Neural progenitor cell (in vitro differentiated cells): Measurements from ENCODE around the gene NXN.

Experiments used
- EZH2 ChIP-seq: fragments of 200-600 bp; sonication (generic); IDR thresholded peaks from 2 replicates; pipeline ENCODE4 v1.6.1; 2017; ENCODE audit warnings: antibody characterized with exemption, mild to moderate bottlenecking, moderate library complexity
- TF ChIP-seq, protein P1 (sequence below): fragments of 200-600 bp; sonication (generic); IDR thresholded peaks from 2 replicates; pipeline ENCODE4 v1.5.1; 2017; ENCODE audit warnings: antibody characterized with exemption, mild to moderate bottlenecking

GRCh38 chr17:797236-797840 is 182.2 kb downstream of the NXN start:
- TF ChIP-seq, protein P1, sequence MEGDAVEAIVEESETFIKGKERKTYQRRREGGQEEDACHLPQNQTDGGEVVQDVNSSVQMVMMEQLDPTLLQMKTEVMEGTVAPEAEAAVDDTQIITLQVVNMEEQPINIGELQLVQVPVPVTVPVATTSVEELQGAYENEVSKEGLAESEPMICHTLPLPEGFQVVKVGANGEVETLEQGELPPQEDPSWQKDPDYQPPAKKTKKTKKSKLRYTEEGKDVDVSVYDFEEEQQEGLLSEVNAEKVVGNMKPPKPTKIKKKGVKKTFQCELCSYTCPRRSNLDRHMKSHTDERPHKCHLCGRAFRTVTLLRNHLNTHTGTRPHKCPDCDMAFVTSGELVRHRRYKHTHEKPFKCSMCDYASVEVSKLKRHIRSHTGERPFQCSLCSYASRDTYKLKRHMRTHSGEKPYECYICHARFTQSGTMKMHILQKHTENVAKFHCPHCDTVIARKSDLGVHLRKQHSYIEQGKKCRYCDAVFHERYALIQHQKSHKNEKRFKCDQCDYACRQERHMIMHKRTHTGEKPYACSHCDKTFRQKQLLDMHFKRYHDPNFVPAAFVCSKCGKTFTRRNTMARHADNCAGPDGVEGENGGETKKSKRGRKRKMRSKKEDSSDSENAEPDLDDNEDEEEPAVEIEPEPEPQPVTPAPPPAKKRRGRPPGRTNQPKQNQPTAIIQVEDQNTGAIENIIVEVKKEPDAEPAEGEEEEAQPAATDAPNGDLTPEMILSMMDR: no peak
- no peak for TF ChIP-seq EZH2
